ENCODE data around the gene GMPPA.

Gene GMPPA

GRCh38 chr2:219498280-219499057, at the start of gene GMPPA:
Gene GMPPA, plus strand, starts transcription at chr2:219498891. Its CDS starts 1,085 bp downstream, at chr2:219499976.
- peak; percentile 98 for DNase-seq (ENCODE audit: low spot score)

GRCh38 chr2:219449609-219450008, 49.1 kb upstream of the GMPPA start:
- DNase-seq (ENCODE audit: low spot score), result no peak

- DNase-seq (ENCODE audit: low spot score), result no peak
These were observed 46.9 kb upstream of the GMPPA start for GRCh38 chr2:219451661-219452360.

GRCh38 chr2:219452361-219453317, 46.1 kb upstream of the GMPPA start:
- DNase-seq (ENCODE audit: low spot score), result peak; percentile 93

- peak; percentile 35 for DNase-seq (ENCODE audit: low spot score)
These were observed 44.8 kb upstream of the GMPPA start for GRCh38 chr2:219453671-219454590.

GRCh38 chr2:219455581-219455980, 43.1 kb upstream of the GMPPA start:
- no peak for DNase-seq (ENCODE audit: low spot score)

GRCh38 chr2:219457784-219458369, 40.8 kb upstream of the GMPPA start:
- DNase-seq (ENCODE audit: low spot score), result peak; percentile 38

- no peak for DNase-seq (ENCODE audit: low spot score)
These were observed 39.7 kb upstream of the GMPPA start for GRCh38 chr2:219458996-219459395.

- DNase-seq (ENCODE audit: low spot score), result peak; percentile 57
These were observed 39.0 kb upstream of the GMPPA start for GRCh38 chr2:219459460-219460311.

- no peak for DNase-seq (ENCODE audit: low spot score)
These were observed 38.2 kb upstream of the GMPPA start for GRCh38 chr2:219460424-219460926.

GRCh38 chr2:219461047-219461514, 37.6 kb upstream of the GMPPA start:
- no peak for DNase-seq (ENCODE audit: low spot score)

GRCh38 chr2:219461669-219462068, 37.0 kb upstream of the GMPPA start:
- no peak for DNase-seq (ENCODE audit: low spot score)

- no peak for DNase-seq (ENCODE audit: low spot score)
These were observed 36.3 kb upstream of the GMPPA start for GRCh38 chr2:219462349-219462748.

GRCh38 chr2:219464286-219465032, 34.2 kb upstream of the GMPPA start:
- DNase-seq (ENCODE audit: low spot score), result no peak

GRCh38 chr2:219465659-219466561, 32.8 kb upstream of the GMPPA start:
- DNase-seq (ENCODE audit: low spot score), result no peak

- no peak for DNase-seq (ENCODE audit: low spot score)
These were observed 31.6 kb upstream of the GMPPA start for GRCh38 chr2:219466816-219467735.

GRCh38 chr2:219467736-219468075, 31.0 kb upstream of the GMPPA start:
- no peak for DNase-seq (ENCODE audit: low spot score)
